HG03558 (cell line): Measurements from ENCODE around the gene SCD.

ENCODE experiments used
- ATAC-seq: cut with Tn5 transposase; IDR thresholded peaks from one replicate; pipeline ENCODE4 v1.9.1; 2021; ENCODE audit warnings: moderate number of reproducible peaks; ENCODE audit not compliant: unreplicated experiment; ENCODE audit errors: extremely low read depth

Gene SCD

DNA sequence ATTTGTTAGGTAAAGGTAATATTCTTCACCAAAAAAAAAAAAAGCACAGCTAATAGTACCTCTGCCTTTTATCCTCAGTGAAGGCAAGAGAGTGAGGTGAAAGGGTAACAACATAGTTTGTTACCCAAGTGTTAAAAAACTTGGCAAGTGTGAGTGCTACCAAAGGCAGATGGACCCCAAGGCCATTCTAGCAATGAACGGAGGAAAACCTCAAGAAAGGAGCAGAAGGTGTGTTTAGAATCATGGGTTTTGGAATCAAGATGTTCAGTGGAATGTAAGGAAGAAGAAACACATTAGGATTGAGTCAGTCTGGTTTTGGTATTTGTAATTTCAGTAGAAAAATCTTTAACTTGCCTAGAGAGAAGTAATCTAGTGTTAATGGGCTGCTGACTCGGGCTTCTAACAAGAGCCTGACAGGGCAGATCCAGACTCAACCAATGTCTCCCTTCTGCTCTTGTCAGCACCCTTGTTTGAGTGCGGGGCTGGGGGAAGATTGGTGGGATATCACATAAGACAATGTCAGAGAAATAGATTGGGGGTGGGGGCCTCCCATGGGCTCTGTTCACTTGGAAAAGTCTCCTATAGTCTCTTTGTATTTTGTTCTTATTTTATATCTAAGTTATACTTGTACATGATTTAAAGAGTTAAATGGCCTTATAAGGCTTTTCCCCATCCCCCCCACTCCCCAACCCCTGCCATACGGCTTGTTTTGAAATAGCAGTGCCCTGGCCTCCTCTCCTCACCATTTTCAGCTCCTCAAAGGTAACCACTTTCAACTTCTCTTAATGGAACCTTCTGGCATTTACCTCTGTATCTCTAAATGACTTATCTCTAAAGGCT lies 44.4 kb downstream of the SCD start:
- no peak for ATAC-seq

DNA sequence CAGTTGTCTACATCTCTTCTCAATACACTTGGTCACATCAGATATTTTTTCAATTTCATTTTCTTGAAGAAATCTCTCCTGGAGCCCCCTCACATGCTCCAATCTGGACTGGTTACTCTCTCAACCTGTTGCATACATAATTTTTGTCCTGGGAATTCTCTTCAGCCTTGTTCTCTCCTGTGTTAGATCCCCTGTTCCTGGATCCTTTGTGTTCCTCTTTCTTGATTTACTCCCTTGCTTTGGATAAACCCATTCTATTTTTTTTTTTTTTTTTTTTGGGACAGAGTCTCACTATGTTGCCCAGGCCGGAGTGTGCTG lies 45.6 kb downstream of the SCD start:
- ATAC-seq: no peak

DNA sequence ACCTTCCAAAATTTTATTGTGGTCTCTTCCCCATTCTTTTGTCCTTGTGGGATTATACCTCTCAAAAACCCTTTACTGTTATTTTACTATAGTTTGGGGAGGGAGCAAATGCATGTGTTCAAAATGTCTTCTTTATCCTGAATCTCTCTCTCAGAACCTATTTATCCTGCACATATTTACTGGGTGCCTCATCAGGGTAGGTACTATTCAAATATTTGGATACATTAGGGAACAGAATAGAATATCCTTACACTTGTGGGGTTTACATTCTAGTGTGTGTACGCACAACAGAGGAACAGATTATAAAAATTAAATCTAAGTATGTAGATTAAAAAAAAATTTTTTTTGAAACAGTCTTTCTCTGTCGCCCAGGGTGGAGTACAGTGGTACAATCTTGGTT lies 48.6 kb downstream of the SCD start:
- no peak for ATAC-seq

DNA sequence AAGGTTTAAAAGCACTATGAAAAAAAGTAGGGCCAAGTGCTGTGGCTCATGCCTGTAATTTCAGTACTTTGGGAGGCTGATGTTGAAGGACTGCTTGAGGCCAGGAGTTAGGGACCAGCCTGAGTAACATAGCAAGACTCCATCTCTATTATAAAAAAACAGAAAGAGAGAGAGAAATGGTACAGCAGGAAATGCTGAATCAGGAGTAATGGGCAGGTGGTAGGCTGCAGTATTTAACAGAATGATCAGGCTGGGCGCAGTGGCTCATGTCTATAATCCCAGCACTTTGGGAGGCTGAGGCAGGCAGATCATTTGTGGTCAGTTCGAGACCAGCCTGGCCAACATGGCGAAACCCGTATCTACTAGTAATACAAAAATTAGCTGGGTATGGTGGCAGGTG lies 49.6 kb downstream of the SCD start:
- no peak for ATAC-seq

DNA sequence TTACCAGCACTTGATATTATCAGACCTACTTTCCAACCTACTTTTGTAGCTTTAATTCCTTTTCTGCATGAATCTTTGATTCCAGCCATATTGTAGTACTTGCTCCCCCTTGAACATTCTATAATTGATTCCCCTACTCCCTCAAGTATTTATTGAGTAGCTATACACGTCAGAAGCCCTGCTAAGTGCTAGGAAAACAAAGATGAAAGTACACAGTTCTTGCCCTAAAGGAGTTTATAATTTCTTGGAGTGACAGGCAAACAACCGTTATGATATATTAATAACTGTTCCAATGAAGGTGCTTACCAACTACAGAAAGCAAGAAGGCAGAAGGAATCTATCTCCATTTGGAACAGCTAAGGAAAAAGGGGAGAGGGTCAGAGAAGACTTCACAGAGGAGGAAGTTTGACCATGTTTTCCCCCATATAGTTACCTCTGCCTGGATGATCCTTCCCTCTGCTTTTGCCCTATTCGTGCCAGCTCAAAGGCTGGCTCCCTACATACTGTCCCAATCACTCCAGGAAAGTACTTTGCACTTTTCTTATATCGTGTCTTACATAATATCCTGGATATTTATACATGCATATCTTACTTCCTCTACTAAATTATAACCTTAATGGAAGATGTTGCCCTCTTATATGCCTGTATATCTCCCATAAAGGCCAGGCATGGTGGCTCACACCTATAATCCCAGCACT lies 54.7 kb downstream of the SCD start:
- ATAC-seq: no peak

DNA sequence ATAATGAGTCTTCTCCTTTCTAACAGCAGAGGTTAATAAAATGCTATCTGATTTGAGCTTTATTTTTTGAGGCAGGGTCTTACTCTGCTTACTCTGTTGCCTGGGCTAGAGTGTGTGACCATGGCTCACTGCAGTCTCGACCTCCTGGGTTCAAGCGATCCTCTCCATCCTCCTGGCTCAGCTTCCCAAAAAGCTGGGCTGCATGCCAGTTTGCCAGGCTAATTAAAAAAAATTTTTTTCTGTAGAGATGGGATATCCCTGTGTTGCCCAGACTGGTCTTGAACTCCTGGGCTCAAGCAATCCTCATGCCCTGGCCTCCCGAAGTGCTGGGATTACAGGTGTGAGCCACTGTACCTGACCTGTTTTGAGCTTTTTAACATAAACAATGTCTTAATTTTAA lies 56.7 kb downstream of the SCD start:
- no peak for ATAC-seq

DNA sequence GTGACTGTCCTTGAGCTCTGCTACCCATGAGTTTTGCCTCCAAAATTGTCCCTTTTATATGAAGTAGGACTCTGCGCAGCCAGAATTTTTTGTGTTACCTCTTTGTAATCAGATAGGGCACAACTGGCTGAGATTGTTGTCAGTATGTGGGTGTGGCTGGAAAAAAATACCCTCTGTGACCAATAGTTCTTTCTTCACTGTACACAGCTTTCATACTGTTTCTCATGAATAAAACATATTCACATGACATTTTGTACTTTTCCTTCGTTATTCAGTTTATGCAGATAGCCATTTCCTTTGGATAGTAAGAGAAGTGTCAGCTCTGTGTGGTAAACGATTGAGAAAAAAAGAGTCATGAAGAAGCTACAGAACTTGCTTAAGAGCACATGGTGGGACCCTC lies 66.1 kb downstream of the SCD start:
- ATAC-seq: no peak
